Measurements from ENCODE around the gene MRGPRE.

Gene MRGPRE

GRCh38 chr11:3196161-3197043, 35.8 kb downstream of the MRGPRE start:
- no peak for DNase-seq (ENCODE audit: low spot score)

- no peak for DNase-seq (ENCODE audit: low spot score)
Observed at GRCh38 chr11:3195251-3196160, 36.7 kb downstream of the MRGPRE start.

DNA sequence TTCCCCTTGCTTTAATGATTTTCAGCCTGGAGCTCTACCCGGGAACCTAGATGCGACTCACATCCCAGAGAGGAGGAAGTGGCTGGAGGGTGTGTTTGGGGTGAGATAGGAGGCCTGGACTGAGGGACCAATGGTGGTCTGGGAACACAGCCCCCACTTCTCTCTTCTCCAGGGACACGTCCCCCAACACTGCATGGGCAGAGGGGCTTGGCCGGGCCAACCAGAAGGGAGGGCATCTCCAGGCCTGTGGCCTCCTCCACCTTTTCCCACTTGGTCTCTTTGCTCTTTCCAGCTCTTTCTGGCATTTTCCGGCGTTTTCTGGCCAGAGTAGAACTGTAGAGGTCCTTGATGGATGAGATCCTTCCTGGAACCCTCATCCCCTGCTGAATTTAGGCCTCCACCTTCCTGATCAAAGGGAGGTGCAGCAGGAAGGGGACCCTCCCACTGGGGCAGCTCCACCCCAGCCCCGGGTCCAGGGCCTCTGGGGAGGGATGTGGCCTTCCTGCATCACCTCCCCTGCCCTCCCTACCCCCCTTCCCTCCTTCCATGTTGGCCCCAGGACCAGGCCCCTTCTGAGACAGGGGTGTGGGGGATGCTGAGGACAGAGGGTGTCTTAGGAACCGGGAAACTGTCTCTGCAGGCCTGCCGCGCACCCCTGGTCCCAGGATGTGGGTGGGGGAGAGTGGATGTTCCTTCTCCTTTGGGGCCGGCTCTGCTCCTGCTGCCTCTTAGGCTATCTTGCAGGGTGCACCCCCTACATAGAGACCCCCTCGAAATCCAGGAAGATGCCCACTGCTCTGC, 38.0 kb downstream of the MRGPRE start:
- no peak for DNase-seq (ENCODE audit: low spot score)

- no peak for DNase-seq (ENCODE audit: low spot score)
Observed at GRCh38 chr11:3193373-3194015, 38.7 kb downstream of the MRGPRE start.

DNA sequence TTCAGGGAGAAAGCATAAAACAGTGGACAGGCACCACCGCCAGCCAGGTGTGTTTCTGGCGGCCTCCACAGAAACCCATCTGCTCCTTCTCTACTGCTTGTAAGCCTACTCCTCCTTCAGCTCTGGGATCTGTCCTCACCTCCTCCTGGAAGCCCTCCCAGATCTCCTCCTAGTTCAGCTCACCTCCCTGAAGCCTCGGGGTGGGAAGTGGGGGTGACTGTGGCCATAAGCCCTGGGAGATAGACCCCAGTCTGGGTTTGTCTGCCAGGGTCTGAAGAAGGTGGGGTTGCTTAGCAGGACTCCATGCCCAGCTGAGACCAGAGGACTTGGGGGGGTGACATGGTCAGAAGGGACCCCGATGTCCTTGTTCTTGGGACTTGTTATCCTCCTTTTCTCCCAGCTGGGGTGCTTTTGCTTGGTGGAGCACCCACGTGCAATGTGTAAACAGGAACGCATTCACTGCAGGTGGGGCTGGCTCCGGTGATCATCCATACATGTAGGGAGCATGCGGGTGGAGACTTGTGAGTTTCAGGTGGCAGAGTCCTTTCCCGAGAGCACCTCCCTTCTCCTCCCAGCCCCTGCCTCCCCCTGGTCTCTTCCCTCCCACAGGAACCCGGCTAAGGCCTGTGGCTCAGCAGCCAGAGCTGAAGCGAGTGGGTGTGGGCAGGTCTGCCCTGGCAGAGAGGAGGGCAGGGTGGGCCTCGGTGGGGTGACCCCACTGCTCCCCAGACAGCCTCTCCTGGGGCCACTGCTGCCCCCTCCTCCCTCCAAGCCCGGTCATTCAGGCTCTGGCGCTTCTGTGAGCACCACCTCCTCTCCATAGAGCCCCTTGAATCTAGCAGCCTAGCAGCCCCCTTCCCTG, 39.5 kb downstream of the MRGPRE start:
- DNase-seq (ENCODE audit: low spot score) = no peak

DNA sequence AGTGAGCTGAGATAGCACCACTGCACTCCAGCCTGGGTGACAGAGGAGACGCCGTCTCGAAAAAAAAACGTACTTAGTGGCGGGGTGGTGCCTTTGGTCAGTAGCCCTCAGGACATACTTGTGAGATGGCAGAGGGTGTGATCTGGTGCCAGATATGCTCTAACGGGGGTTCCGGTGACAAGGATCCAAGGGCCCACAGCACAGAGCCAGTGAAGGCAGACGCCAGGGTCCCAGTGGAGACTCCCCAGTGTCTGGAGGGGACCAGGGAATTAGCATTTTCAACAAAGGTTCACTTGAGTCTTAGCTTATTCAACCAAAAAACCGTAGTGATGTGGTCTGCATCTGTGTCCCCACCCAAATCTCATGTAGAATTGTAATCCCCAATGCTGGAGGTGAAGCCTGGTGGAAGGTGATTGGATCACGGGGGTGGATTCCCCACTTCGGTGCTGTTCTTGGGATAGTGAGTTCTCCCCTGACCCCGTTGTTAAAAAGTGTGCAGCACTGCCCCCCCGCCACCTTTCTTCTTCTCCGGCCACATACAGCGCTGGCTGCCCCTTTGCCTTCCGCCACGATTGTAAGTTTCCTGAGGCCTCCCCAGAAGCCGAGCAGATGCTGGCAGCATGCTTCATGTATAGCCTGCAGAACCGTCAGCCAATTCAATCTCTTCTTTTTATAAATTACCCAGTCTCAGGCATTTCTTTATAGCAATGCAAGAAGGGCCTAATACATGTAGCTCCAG, 40.5 kb downstream of the MRGPRE start:
- DNase-seq (ENCODE audit: low spot score) = no peak

DNA sequence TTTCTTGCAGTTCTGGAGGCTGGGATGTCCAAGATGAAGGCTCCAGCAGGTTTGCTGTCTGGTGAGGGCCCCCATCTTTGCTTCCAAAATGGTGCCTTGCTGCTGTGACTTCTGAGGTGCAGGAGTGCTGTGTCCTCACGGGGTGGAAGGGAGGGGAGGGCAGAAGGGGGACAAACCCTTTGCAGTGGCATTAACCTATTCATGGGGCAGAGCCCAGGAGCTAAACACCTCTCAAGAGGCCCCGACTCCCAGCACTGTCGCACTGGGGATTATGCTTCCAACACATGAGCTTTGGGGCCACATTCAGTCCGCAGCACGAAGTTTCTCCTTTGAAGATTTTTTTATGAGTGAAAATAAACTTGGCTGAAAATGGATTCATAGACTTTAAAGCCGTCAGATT, 41.6 kb downstream of the MRGPRE start:
- no peak for DNase-seq (ENCODE audit: low spot score)

DNA sequence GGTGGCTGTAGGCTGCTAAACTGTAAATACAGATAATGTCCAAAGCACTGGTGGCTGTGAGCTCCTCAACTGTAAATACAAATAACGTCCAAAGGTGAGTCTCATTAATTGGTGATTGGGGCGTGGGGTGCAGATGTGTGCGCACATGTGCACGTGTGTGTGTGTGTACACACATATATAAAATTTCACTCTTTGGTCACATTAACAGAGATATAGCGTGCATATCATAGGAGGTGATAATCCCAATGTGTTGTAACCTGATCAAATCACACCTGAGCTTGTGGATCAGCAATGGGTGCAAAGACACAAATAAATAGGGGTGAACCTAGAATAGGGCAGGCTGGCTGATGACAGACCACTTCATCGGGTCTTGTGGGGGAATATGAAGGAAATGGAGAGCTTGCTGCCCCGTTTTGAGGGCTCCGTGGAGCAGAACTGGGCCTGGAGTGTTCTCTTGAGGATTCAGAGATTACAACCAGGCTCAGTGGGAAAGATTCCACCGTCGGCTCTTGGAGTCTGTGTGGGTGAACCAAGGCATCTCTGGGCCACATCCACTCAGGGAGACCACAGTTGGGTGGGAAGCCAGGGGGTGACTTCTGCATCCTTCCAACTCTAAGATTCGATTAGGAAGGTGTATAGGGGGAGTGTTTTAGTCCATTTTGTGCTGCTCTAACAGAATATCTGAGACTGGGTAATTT, 42.2 kb downstream of the MRGPRE start:
- no peak for DNase-seq (ENCODE audit: low spot score)

- no peak for DNase-seq (ENCODE audit: low spot score)
Observed at GRCh38 chr11:3189196-3189843, 42.9 kb downstream of the MRGPRE start.

GRCh38 chr11:3188496-3189195, 43.6 kb downstream of the MRGPRE start:
- no peak for DNase-seq (ENCODE audit: low spot score)

DNA sequence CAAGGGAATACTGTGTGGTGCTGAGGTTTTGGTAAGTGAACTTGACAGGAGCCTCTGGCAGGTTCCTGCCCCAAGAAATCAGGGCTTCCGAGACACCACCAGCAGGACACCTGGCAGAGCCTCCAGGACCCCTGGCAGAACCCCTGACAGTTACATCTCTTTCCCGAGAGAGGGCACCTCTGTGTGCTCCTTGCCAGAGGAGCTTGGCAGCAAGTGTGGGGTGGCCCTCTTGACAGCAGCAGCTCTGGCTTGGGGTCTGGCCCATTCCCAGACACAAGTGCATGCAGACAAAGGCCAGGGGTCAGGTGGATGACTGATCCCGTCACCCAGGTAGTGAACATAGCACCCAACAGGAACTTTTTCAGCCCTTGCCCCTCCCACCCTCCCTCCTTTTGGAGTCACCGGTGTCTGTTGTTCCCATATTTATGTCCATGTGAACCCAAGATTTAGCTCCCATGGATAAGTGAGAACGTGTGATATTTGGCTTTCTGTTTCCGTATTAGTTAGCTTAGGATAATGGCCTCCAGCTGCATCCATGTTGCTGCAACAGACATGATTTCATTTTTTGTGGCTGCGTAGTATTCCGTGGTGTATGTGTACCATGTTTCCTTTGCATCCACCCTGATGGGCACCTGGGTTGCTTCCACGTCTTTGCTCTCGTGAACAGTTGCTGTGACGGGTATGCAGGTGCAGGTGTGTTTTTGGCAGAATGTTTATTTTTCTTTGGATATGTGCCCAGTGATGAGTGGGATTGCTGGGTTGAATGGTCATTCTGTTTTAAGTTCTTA, 45.9 kb downstream of the MRGPRE start:
- no peak for DNase-seq (ENCODE audit: low spot score)

DNA sequence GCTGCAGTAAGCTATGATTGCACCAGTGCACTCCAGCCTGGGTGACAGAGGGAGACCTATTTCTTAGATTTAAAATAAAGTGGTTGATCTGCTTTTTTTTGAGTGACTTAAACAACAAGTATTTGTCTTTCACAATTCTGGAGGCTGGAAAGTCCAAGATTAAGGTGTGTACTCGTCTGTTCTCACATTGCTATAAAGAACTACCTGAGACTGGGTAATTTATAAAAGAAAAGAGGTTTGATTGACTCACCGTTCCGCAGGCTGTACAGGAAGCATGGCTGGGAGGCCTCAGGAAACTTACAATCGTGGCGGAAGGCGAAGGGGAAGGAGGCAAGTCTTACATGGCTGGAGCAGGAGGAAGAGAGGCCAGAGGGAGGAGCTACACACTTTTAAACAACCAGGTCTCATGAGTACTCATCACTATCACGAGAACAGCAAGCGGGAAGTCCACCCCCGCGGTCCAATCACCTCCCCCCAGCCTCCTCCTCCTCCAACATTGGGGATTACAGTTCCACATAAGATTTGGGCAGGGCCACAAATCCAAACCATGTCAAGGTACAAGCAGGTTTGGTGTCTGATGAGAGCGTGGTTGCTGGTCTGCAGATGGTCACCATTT, 47.4 kb downstream of the MRGPRE start:
- DNase-seq (ENCODE audit: low spot score) = no peak

- DNase-seq (ENCODE audit: low spot score) = no peak
Observed at GRCh38 chr11:3183523-3183922, 48.7 kb downstream of the MRGPRE start.

GRCh38 chr11:3182462-3182852, 49.8 kb downstream of the MRGPRE start:
- no peak for DNase-seq (ENCODE audit: low spot score)

GRCh38 chr11:3181725-3182461, 50.3 kb downstream of the MRGPRE start:
- DNase-seq (ENCODE audit: low spot score) = no peak

DNA sequence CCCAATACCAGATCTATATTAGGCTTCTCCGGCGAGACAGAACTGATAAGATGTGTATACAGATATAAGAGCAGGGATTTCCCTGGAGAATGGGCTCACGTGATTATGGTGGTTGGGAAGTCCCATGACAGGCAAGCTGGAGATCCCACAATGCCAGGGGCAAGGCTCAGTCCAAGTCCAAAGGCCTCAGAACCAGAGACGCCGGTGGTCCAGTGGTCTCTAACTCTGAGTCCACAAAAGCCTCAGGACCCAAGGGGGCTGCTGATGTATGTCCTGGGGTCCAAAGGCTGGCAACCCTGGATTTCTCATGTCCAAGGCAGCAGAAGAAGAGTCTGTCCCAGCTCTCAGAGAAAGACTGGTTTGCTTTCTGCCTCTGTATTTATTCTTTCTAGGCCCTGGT, 51.3 kb downstream of the MRGPRE start:
- no peak for DNase-seq (ENCODE audit: low spot score)
